B cell (primary cell): ENCODE data around the gene RPL37A. TPM values are rescaled to one million over a fixed set of nuclear protein-coding genes. Genes with fewer than 3 reads are reported as not detected.

Experiments used
- ATAC-seq: fragments of 200-7000 bp; cut with Tn5 transposase; one replicate; pipeline ENCODE4 v1.10.0; 2021; ENCODE audit warnings: low read depth, mild to moderate bottlenecking, moderate number of reproducible peaks, moderate library complexity
- CTCF ChIA-PET: fragments of 350-600 bp; sonication (Branson Sonifier 250); formaldehyde crosslinking; loops from one replicate; lab custom pipeline; 2021; ENCODE audit warnings: antibody characterized with exemption, inconsistent platforms; lab: Charles Lee
- POLR2A ChIA-PET: fragments of 350-600 bp; sonication (Branson Sonifier 250); formaldehyde crosslinking; loops from one replicate; lab custom pipeline; 2021; ENCODE audit warnings: antibody characterized with exemption; lab: Charles Lee
- DNase-seq: peaks from one replicate; pipeline ENCODE4 v3.0.0; 2013
- H2AFZ ChIP-seq: 2 replicates; pipeline ENCODE4 v1.6.1; 2012; ENCODE audit warnings: mild to moderate bottlenecking, low read depth, low read length; ENCODE audit not compliant: insufficient read depth, poor library complexity, severe bottlenecking
- H3K27ac ChIP-seq, 2 donors: 1 replicate in 1 of 2; 2 replicates in 1 of 2; pipeline ENCODE4 v1.5.1; 2012 to 2013; ENCODE audit warnings: low read length in 2 of 2, mild to moderate bottlenecking in 2 of 2, moderate library complexity in 1 of 2
- H3K27me3 ChIP-seq, 4 experiments: fragments of 200-600 bp in 1 of 4; sonication (generic) in 1 of 4; replicated peaks in 1 of 4; 1 replicate in 2 of 4; 2 replicates in 2 of 4; pipeline versions ENCODE4 v1.6.1 to v1.7.0; 2013 to 2016; ENCODE audit warnings: low read length in 3 of 4, mild to moderate bottlenecking in 2 of 4, mixed read lengths in 1 of 4, moderate library complexity in 1 of 4; ENCODE audit not compliant: insufficient read depth in 4 of 4, control insufficient read depth in 3 of 4; ENCODE audit errors: control extremely low read depth in 1 of 4
- H3K36me3 ChIP-seq, 2 experiments: replicated peaks in 1 of 2; 1 replicate in 1 of 2; 2 replicates in 1 of 2; pipeline versions ENCODE4 v1.6.1 to v1.7.1; 2013; ENCODE audit warnings: low read length in 1 of 2; ENCODE audit not compliant: insufficient read depth in 2 of 2, control insufficient read depth in 1 of 2; ENCODE audit errors: control extremely low read depth in 1 of 2, extremely low read depth in 1 of 2
- H3K4me1 ChIP-seq, 2 donors: fragments of 200-600 bp in 1 of 2; sonication (generic) in 1 of 2; 1 replicate in 1 of 2; 2 replicates in 1 of 2; pipeline versions ENCODE4 v1.5.1 to v1.6.1; 2013 to 2017; ENCODE audit warnings: low read length in 2 of 2; ENCODE audit not compliant: control insufficient read depth in 2 of 2, insufficient read depth in 2 of 2
- H3K4me2 ChIP-seq: replicated peaks from 2 replicates; pipeline ENCODE3; 2012; ENCODE audit warnings: mild to moderate bottlenecking, low read depth, low read length; ENCODE audit not compliant: poor library complexity, severe bottlenecking
- H3K4me3 ChIP-seq, 5 experiments: fragments of 200-600 bp in 1 of 5; sonication (generic) in 1 of 5; 1 replicate in 3 of 5; 2 replicates in 2 of 5; pipeline versions ENCODE4 v1.5.1 to v1.7.0; 2011 to 2016; ENCODE audit warnings: low read length in 4 of 5, mild to moderate bottlenecking in 4 of 5, low read depth in 2 of 5, control low read depth in 1 of 5, moderate library complexity in 1 of 5; ENCODE audit not compliant: insufficient read depth in 1 of 5; ENCODE audit errors: control extremely low read depth in 1 of 5, extremely low read depth in 1 of 5
- H3K79me2 ChIP-seq: fragments of 200-600 bp; sonication (generic); one replicate; pipeline ENCODE4 v1.6.0; 2016; ENCODE audit warnings: low read length; ENCODE audit not compliant: control insufficient read depth, insufficient read depth
- H3K9ac ChIP-seq: fragments of 200-600 bp; sonication (generic); 2 replicates; pipeline ENCODE4 v1.6.1; 2017; ENCODE audit warnings: mild to moderate bottlenecking, low read length, moderate library complexity
- H3K9me3 ChIP-seq, 3 donors: one replicate each; pipeline versions ENCODE4 v1.6.1 to v1.7.1; 2013; ENCODE audit warnings: low read length in 2 of 3; ENCODE audit not compliant: control insufficient read depth in 2 of 3, insufficient read depth in 1 of 3; ENCODE audit errors: control extremely low read depth in 1 of 3
- H4K20me1 ChIP-seq: 2 replicates; pipeline ENCODE4 v1.6.0; 2012; ENCODE audit warnings: mild to moderate bottlenecking, low read length; ENCODE audit not compliant: insufficient read depth, control insufficient read depth, poor library complexity, severe bottlenecking
- H3K27ac Mint-ChIP-seq: one replicate; pipeline ENCODE4 v1.8.0; 2021; ENCODE audit warnings: mixed read lengths
- H3K27me3 Mint-ChIP-seq: one replicate; pipeline ENCODE4 v1.8.0; 2021; ENCODE audit warnings: mixed read lengths
- H3K4me1 Mint-ChIP-seq: one replicate; pipeline ENCODE4 v1.8.0; 2021; ENCODE audit warnings: mixed read lengths
- H3K4me3 Mint-ChIP-seq: one replicate; pipeline ENCODE4 v1.8.0; 2021; ENCODE audit warnings: mixed read lengths
- H3K9me3 Mint-ChIP-seq: one replicate; pipeline ENCODE4 v1.8.0; 2022; ENCODE audit warnings: mixed read lengths; ENCODE audit not compliant: insufficient read depth
- CTCF ChIP-seq: fragments of 200-600 bp; IDR thresholded peaks from one replicate; pipeline ENCODE4 v1.8.0; 2022; ENCODE audit warnings: antibody characterized with exemption, mild to moderate bottlenecking
- EZH2 ChIP-seq: IDR thresholded peaks from 2 replicates; pipeline ENCODE4 v1.6.1; 2012; ENCODE audit warnings: borderline replicate concordance, low read depth, mild to moderate bottlenecking, moderate library complexity, low read length; ENCODE audit not compliant: insufficient read depth, poor library complexity, severe bottlenecking
- WGBS: methylation state at CpG from one replicate; pipeline ENCODE4 v1.1.5; 2013; ENCODE audit warnings: missing lambda C conversion rate; ENCODE audit not compliant: insufficient coverage; 5-methylcytosine and 5-hydroxymethylcytosine counted together
- intact Hi-C: fragments of 100-400 bp; cut with micrococcal nuclease; formaldehyde crosslinking; loops from one replicate; pipeline ENCODE4 v1.10.0; 2022
- polyA plus RNA-seq: library from polyadenylated mRNA; depleted of rRNA; stranded (reverse); fragments of >200 nt; gene quantifications from 2 replicates; pipeline ENCODE4 v1.2.3, GENCODE V29; 2012
- total RNA-seq, 2 donors: library from RNA; stranded (reverse); fragments of 120-200 nt in 1 of 2; gene quantifications; 1 replicate in 1 of 2; 2 replicates in 1 of 2; pipeline versions ENCODE4 v1.2.3 to v1.2.4, GENCODE V29; 2013 to 2022

RPL37A gene
- total and polyA plus RNA-seq, 2 donors (not counting 1 experiment from before 2014, with no cell fraction given): 1,571 to 3,456 TPM

DNA sequence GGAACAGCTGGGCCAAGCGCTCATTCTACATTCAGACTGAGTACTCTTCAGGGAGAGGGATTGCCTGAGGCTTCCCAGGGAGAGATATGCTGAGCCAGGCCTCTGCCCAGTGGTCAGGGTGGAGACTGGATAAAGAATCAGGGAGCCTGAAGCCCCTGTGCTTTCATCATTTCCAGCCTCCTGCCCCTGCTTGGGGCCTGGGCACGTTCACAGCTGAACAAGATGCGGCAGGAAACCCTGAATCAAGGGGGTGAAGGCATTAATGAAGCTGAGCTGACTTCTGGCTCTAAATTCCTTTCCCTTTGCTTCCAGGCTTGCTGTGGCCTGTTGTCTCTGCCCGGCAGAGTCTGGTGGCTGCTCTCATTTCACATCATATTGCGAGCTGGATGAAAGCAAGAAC is 35.0 kb downstream of the RPL37A start:
- Histone ChIP-seq H3K27ac (no peak overlapping the region), H3K4me2 (no peak overlapping the region), H2AFZ (no peak overlapping the region), H3K27me3 (peaks cover 0 to 5% (median 0%) of the 10 kb centered on the region in 4 experiments), H3K4me3 (no peak overlapping the region), H3K9me3 (no peaks in the 10 kb centered on the region), H4K20me1 (no peaks in the 10 kb centered on the region), H3K36me3 (no peaks in the 10 kb centered on the region), H3K79me2 (no peaks in the 10 kb centered on the region), H3K4me1 (no peaks in the 10 kb centered on the region), H3K9ac (no peak overlapping the region)
- intact Hi-C loops: no loop called here
- H3K27me3 Mint-ChIP-seq: peaks cover 19% of the 10 kb centered on the region
- H3K27ac Mint-ChIP-seq: no peak overlapping the region
- no peaks in the 10 kb centered on the region for H3K4me1 Mint-ChIP-seq
- TF ChIP-seq CTCF (no peak), EZH2 (no peak)
- POLR2A ChIA-PET: no interaction called here
- no peak for ATAC-seq
- CTCF ChIA-PET: no interaction called here
- 94% methylated on average over 5 of the region's 5 CpGs for WGBS
- no peak for DNase-seq
- H3K4me3 Mint-ChIP-seq: no peak overlapping the region
- no peaks in the 10 kb centered on the region for H3K9me3 Mint-ChIP-seq

DNA sequence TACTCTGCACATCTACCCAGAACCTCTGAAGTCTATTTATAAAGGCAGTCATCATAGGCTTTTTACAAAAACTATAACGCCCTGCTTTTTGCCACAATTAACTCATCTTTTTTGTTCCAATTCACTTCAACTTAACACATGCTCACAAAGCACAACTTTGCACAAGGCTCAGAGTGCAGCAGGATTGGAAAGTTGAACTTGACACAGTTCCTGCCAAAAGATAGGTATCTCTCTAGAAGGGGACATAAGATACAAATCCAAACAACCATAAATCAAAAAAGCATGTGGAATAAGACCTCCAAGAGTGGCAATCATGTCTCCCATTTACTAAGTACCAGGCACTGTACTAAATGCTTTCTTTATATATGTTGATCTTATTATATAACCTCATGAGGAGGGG is 36.2 kb downstream of the RPL37A start:
- H3K4me3 ChIP-seq: no peak overlapping the region
- no peak overlapping the region for H2AFZ ChIP-seq
- no peaks in the 10 kb centered on the region for H3K79me2 ChIP-seq
- Mint-ChIP-seq H3K4me1 (no peaks in the 10 kb centered on the region), H3K27me3 (peaks cover 19% of the 10 kb centered on the region), H3K9me3 (peaks cover 4% of the 10 kb centered on the region), H3K27ac (no peak overlapping the region), H3K4me3 (no peak overlapping the region)
- no peaks in the 10 kb centered on the region for H4K20me1 ChIP-seq
- no peaks in the 10 kb centered on the region for H3K9me3 ChIP-seq
- WGBS: 100% methylated on average over 1 of the region's 1 CpG
- H3K4me2 ChIP-seq: no peak overlapping the region
- TF ChIP-seq CTCF: no peak
- TF ChIP-seq EZH2: no peak
- no peaks in the 10 kb centered on the region for H3K36me3 ChIP-seq
- CTCF ChIA-PET: no interaction called here
- DNase-seq (no peak), ATAC-seq (no peak)
- H3K27me3 ChIP-seq: peaks cover 0 to 5% (median 0%) of the 10 kb centered on the region in 4 experiments
- no peak overlapping the region for H3K9ac ChIP-seq
- H3K27ac ChIP-seq: no peak overlapping the region
- POLR2A ChIA-PET: no interaction called here
- intact Hi-C loops: no loop called here
- no peaks in the 10 kb centered on the region for H3K4me1 ChIP-seq
